IMR-90 (cell line): ENCODE data around the gene BRD1. TPM values are rescaled to one million over a fixed set of nuclear protein-coding genes. Genes with fewer than 3 reads are reported as not detected.

ENCODE experiments used
- ATAC-seq: fragments of 200-7000 bp; cut with Tn5 transposase; 2 replicates; pipeline ENCODE4 v1.9.1; 2020; ENCODE audit warnings: low read depth, mild to moderate bottlenecking, moderate library complexity
- BruUV-seq: library from RNA; stranded (reverse); fragments of 400-500 nt; replicated peaks from 2 replicates; lab custom pipeline; 2021; lab: Mats Ljungman, UMichigan
- CTCF ChIA-PET: fragments of 300-600 bp; formaldehyde crosslinking; extraction: SDS; loops from one replicate; lab custom pipeline; 2021; ENCODE audit warnings: antibody characterized with exemption; lab: Yijun Ruan, JAX
- POLR2A ChIA-PET: fragments of 300-600 bp; sonication (Branson Sonifier 250); formaldehyde crosslinking; loops from one replicate; lab custom pipeline; 2022; ENCODE audit warnings: antibody characterized with exemption; ENCODE audit not compliant: unreplicated experiment; lab: Charles Lee
- DNase-seq: peaks from one replicate; pipeline ENCODE4 v3.0.0; 2013
- H2AFZ ChIP-seq: replicated peaks from 2 replicates; pipeline ENCODE3; 2013; ENCODE audit warnings: low read length, mild to moderate bottlenecking; ENCODE audit not compliant: poor library complexity
- H2AK5ac ChIP-seq: 2 replicates; pipeline ENCODE4 v1.6.1; 2013; ENCODE audit warnings: low read depth, low read length, inconsistent platforms
- H2AK9ac ChIP-seq: replicated peaks from 2 replicates; pipeline ENCODE3; 2013; ENCODE audit warnings: mild to moderate bottlenecking, low read depth, low read length, moderate library complexity; ENCODE audit not compliant: poor library complexity
- H2BK120ac ChIP-seq: 2 replicates; pipeline ENCODE4 v1.6.1; 2013; ENCODE audit warnings: low read depth, low read length, inconsistent platforms
- H2BK15ac ChIP-seq: 3 replicates; pipeline ENCODE4 v1.6.1; 2013; ENCODE audit warnings: low read depth, low read length, inconsistent platforms
- H2BK20ac ChIP-seq: 2 replicates; pipeline ENCODE4 v1.6.1; 2013; ENCODE audit warnings: low read depth, mild to moderate bottlenecking, inconsistent platforms, low read length, moderate library complexity
- H2BK5ac ChIP-seq: 2 replicates; pipeline ENCODE4 v1.6.1; 2013; ENCODE audit warnings: mild to moderate bottlenecking, low read depth, low read length, inconsistent platforms; ENCODE audit not compliant: poor library complexity, severe bottlenecking
- H3K14ac ChIP-seq: replicated peaks from 2 replicates; pipeline ENCODE4 v1.6.1; 2013; ENCODE audit warnings: low read depth, low read length, inconsistent platforms
- H3K18ac ChIP-seq: 2 replicates; pipeline ENCODE4 v1.6.1; 2013; ENCODE audit warnings: low read depth, low read length, control low read depth
- H3K23ac ChIP-seq: 2 replicates; pipeline ENCODE4 v1.6.1; 2013; ENCODE audit warnings: low read depth, low read length, inconsistent platforms
- H3K27ac ChIP-seq: 2 replicates; pipeline ENCODE4 v1.5.1; 2013; ENCODE audit warnings: mild to moderate bottlenecking, control low read depth, low read length; ENCODE audit not compliant: insufficient read depth
- H3K27me3 ChIP-seq: 2 replicates; pipeline ENCODE4 v1.6.1; 2013; ENCODE audit warnings: low read length; ENCODE audit not compliant: control insufficient read depth, insufficient read depth
- H3K36me3 ChIP-seq: 2 replicates; pipeline ENCODE4 v1.6.1; 2013; ENCODE audit warnings: low read length, mixed read lengths; ENCODE audit not compliant: control insufficient read depth, insufficient read depth
- H3K4ac ChIP-seq: 2 replicates; pipeline ENCODE4 v1.6.1; 2013; ENCODE audit warnings: low read depth, low read length, inconsistent platforms
- H3K4me1 ChIP-seq: 2 replicates; pipeline ENCODE4 v1.6.1; 2013; ENCODE audit warnings: low read length, mixed read lengths; ENCODE audit not compliant: control insufficient read depth, insufficient read depth
- H3K4me2 ChIP-seq: 2 replicates; pipeline ENCODE4 v1.6.1; 2013; ENCODE audit warnings: low read depth, mild to moderate bottlenecking, control low read depth, low read length, moderate library complexity
- H3K4me3 ChIP-seq: 2 replicates; pipeline ENCODE4 v1.5.1; 2013; ENCODE audit warnings: low read depth, mild to moderate bottlenecking, control low read depth, low read length, moderate library complexity; ENCODE audit not compliant: insufficient read depth
- H3K56ac ChIP-seq: 2 replicates; pipeline ENCODE4 v1.6.1; 2013; ENCODE audit warnings: low read length, inconsistent platforms; ENCODE audit not compliant: insufficient read depth; ENCODE audit errors: extremely low read depth
- H3K79me1 ChIP-seq, 2 experiments: 2 replicates each; pipeline ENCODE4 v1.6.1; 2013; ENCODE audit warnings: low read length in 2 of 2, inconsistent platforms in 1 of 2, low read depth in 1 of 2
- H3K9ac ChIP-seq: 2 replicates; pipeline ENCODE4 v1.6.1; 2013; ENCODE audit warnings: low read depth, low read length, control low read depth
- H3K9me1 ChIP-seq: 2 replicates; pipeline ENCODE4 v1.6.1; 2013; ENCODE audit warnings: low read length, inconsistent platforms; ENCODE audit not compliant: insufficient read depth
- H3K9me3 ChIP-seq: 2 replicates; pipeline ENCODE4 v1.6.1; 2013; ENCODE audit warnings: low read length; ENCODE audit not compliant: control insufficient read depth, insufficient read depth
- H4K20me1 ChIP-seq: 2 replicates; pipeline ENCODE4 v1.6.1; 2013; ENCODE audit warnings: low read length, inconsistent platforms; ENCODE audit not compliant: insufficient read depth
- H4K5ac ChIP-seq: 2 replicates; pipeline ENCODE4 v1.6.1; 2013; ENCODE audit warnings: mild to moderate bottlenecking, low read depth, low read length, control low read depth
- H4K8ac ChIP-seq, 2 experiments: 2 replicates each; pipeline ENCODE4 v1.6.1; 2013; ENCODE audit warnings: low read depth in 2 of 2, low read length in 2 of 2, control low read depth in 1 of 2, inconsistent platforms in 1 of 2
- H4K91ac ChIP-seq: 2 replicates; pipeline ENCODE4 v1.6.1; 2013; ENCODE audit warnings: low read depth, low read length, inconsistent platforms; ENCODE audit not compliant: insufficient read depth
- BHLHE40 ChIP-seq: fragments of 150-350 bp; IDR thresholded peaks from 2 replicates; pipeline ENCODE4 v1.6.1; 2016; ENCODE audit warnings: mild to moderate bottlenecking, low read depth, low read length
- CHD1 ChIP-seq: IDR thresholded peaks from 2 replicates; pipeline ENCODE4 v1.6.1; 2012; ENCODE audit warnings: low read depth, low read length, improper control_type of control experiment
- WGBS, 2 experiments: methylation state at CpG; one replicate each; pipeline versions ENCODE4 v1.1.5 to v1.1.7; 2013; ENCODE audit warnings: missing lambda C conversion rate in 2 of 2; ENCODE audit not compliant: insufficient read length in 1 of 2; ENCODE audit errors: extremely low coverage in 2 of 2; 5-methylcytosine and 5-hydroxymethylcytosine counted together
- dilution Hi-C: fragments of 300-500 bp; cut with HindIII; formaldehyde crosslinking; loops from one replicate; pipeline ENCODE4 v1.14.3; 2018; ENCODE audit warnings: low sequenced_read_pairs; ENCODE audit not compliant: unreplicated experiment
- in situ Hi-C: fragments of 300-500 bp; cut with MboI; formaldehyde crosslinking; loops from 3 replicates; pipeline ENCODE4 v1.14.3; 2019; ENCODE audit warnings: low sequenced_read_pairs, inconsistent platforms, mixed read lengths
- intact Hi-C: fragments of 100-400 bp; cut with micrococcal nuclease; formaldehyde crosslinking; loops from 2 replicates; pipeline ENCODE4 v1.10.0; 2022
- polyA plus RNA-seq, 3 experiments: library from polyadenylated mRNA; depleted of rRNA; stranded (reverse); fragments of >200 nt; gene quantifications; 2 replicates each; pipeline ENCODE4 v1.2.3, GENCODE V29; 2012; ENCODE audit warnings: low replicate concordance in 1 of 3
- total RNA-seq: library from RNA; depleted of rRNA; stranded (reverse); fragments of >200 nt; gene quantifications from 2 replicates; pipeline ENCODE4 v1.2.3, GENCODE V29; 2012
- TF ChIP-seq, protein P1 (sequence below): fragments of 150-350 bp; IDR thresholded peaks from 2 replicates; pipeline ENCODE4 v1.6.1; 2017; ENCODE audit warnings: mild to moderate bottlenecking, antibody characterized with exemption, low read length, low read depth

Gene BRD1
- total and polyA plus RNA-seq, 2 of the 4 experiments (the other 2 are of a cell fraction): 10.0 to 10.6 TPM

DNA sequence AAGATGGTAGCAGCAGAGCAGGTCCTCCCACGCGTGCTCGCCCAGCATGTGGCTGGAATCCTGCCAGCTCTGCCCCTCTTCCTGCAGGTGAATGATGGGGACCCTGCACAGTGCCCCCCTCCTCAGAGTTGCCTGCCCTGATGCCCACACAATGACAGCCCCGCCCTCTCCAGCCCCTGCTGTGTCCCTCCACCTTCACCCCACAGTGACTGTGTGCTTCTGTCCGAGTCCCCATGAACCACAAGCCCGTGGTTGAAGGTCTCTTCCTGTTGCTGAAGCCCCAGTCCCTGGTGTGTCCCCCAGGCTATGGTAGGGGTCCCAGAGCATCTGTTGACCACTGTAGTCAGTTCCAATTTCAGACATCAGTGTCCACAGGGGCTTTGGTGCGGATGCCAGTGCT, 71.0 kb downstream of the BRD1 start:
- in situ Hi-C loops: no loop called here
- Histone ChIP-seq H2BK20ac (no peak overlapping the region), H3K27ac (no peak overlapping the region), H3K4me1 (no peaks in the 10 kb centered on the region), H3K4ac (no peak overlapping the region), H2AK5ac (no peak overlapping the region), H4K8ac (no peak overlapping the region), H3K36me3 (no peaks in the 10 kb centered on the region), H4K5ac (no peak overlapping the region), H3K23ac (no peak overlapping the region), H3K9me1 (no peaks in the 10 kb centered on the region), H3K9me3 (no peaks in the 10 kb centered on the region), H4K91ac (no peak overlapping the region), H2AK9ac (no peak overlapping the region), H3K4me2 (no peak overlapping the region), H2BK120ac (no peak overlapping the region), H4K20me1 (no peaks in the 10 kb centered on the region), H3K18ac (no peak overlapping the region), H2AFZ (no peak overlapping the region), H3K4me3 (no peak overlapping the region), H3K79me1 (no peaks in the 10 kb centered on the region), H3K9ac (no peak overlapping the region), H2BK15ac (no peak overlapping the region), H2BK5ac (no peak overlapping the region), H3K14ac (no peak overlapping the region), H3K56ac (no peak overlapping the region), H3K27me3 (peaks cover 7% of the 10 kb centered on the region; the same call in 1 of the 2 replicates)
- WGBS, 2 experiments: 81% methylated on average over 6 of the region's 7 CpGs; no CpG with 5 or more reads in 1 of the 2 experiments
- ATAC-seq (no peak), DNase-seq (no peak)
- CTCF ChIA-PET: no interaction called here
- TF ChIP-seq CHD1 (no peak), BHLHE40 (no peak)
- TF ChIP-seq, protein P1, sequence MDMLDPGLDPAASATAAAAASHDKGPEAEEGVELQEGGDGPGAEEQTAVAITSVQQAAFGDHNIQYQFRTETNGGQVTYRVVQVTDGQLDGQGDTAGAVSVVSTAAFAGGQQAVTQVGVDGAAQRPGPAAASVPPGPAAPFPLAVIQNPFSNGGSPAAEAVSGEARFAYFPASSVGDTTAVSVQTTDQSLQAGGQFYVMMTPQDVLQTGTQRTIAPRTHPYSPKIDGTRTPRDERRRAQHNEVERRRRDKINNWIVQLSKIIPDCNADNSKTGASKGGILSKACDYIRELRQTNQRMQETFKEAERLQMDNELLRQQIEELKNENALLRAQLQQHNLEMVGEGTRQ: no peak
- intact Hi-C loops: no loop called here
- no TSS peak for BruUV-seq
- dilution Hi-C loops: no loop called here
- POLR2A ChIA-PET: no interaction called here
